Fibroblast of skin of right quadriceps (primary cell): Measurements from ENCODE around the gene KPNB1.

Experiments
- DNase-seq: peaks from one replicate; pipeline ENCODE4 v3.0.0-alpha.2; 2013

KPNB1 gene

GRCh38 chr17:47698749-47699535 is 49.2 kb downstream of the KPNB1 start:
- DNase-seq = peak; percentile 40

DNA sequence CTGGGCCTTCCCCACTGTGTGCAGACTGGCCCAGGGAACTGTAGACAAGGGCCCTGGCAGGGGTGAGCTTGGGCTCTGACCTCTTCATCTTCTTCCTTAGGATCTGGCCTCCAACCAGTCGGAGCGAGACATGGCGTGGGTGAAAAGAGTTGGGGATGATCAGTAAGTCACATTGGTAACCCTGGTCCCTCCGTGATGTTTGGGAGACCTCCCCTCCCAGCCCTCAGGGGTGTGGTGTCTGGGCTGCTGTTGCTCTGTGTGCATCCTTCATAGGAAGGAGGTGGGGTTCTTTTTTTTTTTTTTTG is 49.8 kb downstream of the KPNB1 start:
- no peak for DNase-seq

DNA sequence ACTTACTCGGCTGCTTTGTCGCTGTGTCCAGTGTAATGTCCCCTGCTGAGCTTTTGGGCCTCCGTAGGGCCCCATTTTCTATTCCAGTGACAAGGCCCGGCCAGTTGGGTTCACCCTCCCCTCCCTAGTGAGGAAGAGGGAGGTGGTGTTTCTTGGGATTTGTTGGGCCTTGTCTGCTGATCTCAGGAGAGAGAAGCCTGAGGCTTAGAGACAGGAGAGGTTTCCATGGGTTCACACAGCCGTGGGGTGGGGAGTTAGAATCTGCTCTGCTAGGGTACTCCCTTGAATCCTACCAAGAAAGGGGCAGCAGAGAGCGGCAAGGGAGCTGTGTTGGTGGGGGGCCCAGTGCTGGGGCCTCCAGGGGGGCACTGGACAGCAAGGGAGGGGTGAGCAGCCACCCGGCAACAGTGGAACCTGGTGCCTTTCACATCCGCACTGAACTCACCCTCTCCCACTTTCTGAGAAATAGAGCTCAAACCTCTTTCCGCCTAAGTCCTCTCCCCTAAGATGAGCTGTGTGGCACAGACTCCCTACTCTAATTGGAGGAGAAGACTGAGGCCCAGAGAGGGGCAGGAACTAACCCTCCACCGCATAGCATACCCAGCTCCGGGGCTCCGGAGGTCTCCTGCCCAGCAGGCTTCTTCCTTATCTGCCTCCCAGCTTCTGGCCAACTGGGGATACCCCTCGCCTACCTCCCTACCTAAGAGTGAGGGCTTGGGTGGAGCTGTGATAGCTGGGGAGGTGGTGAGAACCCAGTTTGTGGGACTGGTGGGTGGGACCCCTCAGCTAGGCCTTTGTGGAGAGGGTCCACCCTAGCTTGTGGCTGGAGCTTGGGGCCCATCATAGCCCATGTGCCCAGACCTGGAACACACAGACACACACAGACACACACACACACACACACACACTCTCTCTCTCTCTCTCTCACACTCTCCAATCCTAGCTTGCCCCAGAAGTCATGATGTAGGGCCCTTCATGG is 51.0 kb downstream of the KPNB1 start:
- DNase-seq = no peak

DNA sequence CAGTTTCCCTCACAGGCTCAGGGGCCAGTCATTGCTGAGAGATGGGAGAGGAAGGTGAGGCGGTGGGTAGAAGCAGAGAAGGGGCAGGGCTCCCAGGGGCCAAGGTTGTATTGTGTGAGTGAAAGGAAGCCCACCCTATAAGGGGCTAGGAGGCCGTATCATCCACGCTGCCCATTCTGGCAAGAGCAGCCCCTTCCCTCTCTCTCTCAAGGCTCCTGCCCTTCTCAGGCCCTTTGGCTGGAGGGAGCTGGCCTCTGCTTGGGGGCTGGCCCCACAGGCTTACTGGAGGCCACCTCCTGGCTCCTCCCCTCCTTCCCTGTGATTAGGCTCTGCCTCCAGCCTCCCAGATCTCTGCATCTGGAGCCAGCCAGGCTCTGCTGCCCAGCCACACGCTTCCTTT is 51.9 kb downstream of the KPNB1 start:
- no peak for DNase-seq

DNA sequence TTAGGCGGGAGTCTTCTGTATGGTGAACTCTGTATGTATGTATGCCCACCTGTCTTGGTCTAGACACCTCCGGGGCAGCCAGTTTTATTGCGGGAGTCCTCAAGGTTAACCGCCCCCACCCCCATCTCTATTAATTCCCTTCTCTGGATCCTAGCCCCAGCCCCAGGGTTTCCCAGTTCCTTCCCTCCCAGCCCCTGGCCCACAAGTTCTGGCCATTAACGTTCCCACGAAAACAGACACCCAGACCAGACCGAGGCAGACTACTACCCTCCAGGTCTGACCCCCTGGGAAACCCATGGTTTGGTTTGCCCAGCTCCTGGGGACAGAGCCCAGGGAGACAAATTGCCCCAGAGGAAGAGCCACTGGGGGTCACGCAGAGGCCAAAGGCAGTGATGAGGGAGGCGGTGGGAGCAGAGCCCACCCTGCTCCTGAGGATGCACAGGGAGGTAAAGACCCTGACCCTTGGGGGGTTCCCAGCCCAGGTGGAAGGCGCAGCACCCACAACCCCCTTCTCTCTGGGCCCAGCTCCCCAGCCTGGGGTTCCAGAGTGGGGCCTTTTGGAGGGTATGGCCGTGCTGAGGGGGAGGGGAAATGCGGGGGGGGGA is 52.8 kb downstream of the KPNB1 start:
- DNase-seq = no peak

DNA sequence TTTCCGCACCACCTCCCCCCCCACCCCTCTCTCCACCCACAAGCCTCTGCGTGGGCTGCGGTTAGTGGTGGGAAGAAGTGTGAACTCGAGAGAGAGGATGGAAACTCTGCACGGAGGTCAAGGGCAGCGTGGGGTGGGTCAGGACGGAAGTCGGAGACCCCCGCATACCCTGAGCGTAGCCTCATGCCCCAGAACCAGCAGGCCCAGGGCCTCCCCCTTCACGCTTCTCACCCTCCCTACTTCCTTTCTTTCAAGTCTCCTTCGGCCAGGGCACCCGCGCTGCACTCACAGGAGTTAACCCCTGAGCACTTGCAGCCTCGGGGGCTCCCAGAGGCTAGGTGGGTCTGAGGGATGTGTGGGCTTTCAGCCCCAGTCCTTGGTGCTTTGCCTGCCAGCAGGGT is 53.5 kb downstream of the KPNB1 start:
- no peak for DNase-seq

GRCh38 chr17:47703671-47704070 is 54.0 kb downstream of the KPNB1 start:
- no peak for DNase-seq

DNA sequence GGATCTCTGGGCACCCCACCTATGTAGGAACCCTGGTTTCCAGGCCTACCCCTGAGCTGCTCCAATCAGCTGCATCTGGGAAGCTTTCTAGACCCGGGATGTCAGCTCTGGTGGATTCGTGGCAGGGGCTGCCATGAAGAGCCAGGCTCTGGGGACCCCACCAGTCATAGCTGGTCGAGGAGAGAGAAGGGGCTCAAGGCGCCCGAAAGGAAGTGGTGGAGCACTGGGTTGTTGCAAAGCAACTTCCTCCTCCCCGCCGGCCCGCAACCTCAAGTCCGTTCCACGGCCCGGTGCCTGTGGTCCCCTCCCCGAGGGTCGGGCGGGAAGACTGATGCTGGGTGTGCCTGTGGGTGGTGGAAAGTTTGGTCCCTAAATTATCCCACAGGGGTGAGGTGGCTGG is 54.4 kb downstream of the KPNB1 start:
- DNase-seq = no peak

- DNase-seq = no peak
Measured at GRCh38 chr17:47704736-47705135, 55.0 kb downstream of the KPNB1 start.

- no peak for DNase-seq
Measured at GRCh38 chr17:47705536-47706530, 56.1 kb downstream of the KPNB1 start.

- DNase-seq = no peak
Measured at GRCh38 chr17:47707056-47707804, 57.5 kb downstream of the KPNB1 start.

GRCh38 chr17:47707884-47708283 is 58.2 kb downstream of the KPNB1 start:
- DNase-seq = no peak

DNA sequence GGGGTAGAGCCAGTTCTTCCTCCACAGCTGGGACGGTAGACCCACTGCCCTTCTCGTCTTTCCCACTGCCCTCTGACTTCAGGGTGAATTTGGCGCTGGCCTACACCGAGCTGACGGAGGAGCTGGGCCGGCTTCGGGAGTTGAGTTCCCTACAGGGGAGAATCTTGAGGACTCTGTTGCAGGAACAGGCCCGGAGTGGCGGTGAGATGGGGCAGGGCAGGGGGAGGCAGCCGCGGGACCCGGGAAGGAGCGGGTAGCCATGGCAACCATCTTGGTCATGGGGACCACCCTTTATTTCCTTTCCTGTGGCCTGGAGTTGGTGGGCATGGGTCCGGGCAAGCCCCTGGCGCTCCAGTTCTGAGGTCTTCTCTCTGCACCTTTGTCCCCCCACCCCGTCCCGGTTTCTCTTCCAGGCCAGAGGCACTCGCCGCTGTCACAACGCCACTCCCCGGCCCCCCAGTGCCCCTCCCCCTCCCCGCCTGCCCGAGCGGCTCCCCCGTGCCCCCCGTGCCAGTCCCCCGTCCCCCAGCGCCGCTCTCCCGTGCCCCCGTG is 58.7 kb downstream of the KPNB1 start:
- DNase-seq = no peak

- DNase-seq = no peak
Measured at GRCh38 chr17:47708864-47709541, 59.3 kb downstream of the KPNB1 start.

DNA sequence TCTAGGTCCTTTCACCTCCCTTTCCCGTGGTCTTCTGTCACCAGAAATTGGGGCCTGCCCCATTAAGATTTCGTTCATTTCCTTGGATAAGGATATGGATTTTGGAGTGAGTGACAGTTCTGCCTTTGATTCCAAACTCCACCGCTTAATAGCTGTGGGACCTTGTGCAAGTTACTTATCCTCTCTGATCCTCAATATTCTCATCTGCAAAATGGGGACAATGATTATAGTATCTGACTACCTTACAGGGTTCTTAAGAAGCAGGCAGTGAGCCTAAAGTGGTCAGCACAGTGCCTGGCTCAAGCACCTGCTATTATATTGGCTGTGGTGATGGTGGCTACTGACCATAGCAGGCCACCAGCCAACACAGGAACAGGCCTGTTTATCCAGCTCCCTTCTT is 59.9 kb downstream of the KPNB1 start:
- no peak for DNase-seq

DNA sequence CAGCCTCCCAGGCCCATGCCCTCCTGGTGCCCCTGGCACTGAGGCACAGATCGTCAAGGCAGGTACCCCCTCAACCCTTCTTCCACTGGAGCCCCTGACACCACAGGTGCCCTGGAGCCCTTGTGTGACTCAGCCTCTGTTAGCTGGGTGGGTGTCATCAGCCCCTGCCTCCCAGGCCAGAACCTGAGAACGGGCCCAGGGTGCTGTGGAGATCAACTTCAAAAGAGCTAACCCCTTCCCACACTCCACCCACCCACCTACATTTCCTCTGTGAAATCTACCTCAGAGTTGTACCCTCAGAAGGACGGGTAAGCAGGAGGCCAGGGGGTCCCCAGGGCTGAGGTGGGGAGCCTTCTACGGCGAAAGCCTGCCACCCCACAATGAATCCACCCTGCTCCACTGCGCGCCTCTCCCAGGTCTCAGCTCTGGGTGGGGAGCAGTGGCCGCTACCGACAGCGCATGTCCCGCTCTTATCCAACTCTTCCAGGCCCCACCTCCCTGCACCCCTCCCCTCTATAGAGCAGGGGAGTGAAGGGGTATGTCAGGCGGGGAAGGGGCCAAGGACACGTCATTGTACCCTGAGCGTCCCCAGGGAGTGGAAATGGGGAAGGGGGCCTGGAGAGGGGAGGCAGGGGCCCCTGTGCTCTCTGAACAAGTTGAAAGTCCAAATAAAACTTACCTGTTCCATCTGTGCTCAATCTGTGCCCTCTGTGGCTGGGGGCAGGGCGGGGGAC is 61.8 kb downstream of the KPNB1 start:
- DNase-seq = no peak

DNA sequence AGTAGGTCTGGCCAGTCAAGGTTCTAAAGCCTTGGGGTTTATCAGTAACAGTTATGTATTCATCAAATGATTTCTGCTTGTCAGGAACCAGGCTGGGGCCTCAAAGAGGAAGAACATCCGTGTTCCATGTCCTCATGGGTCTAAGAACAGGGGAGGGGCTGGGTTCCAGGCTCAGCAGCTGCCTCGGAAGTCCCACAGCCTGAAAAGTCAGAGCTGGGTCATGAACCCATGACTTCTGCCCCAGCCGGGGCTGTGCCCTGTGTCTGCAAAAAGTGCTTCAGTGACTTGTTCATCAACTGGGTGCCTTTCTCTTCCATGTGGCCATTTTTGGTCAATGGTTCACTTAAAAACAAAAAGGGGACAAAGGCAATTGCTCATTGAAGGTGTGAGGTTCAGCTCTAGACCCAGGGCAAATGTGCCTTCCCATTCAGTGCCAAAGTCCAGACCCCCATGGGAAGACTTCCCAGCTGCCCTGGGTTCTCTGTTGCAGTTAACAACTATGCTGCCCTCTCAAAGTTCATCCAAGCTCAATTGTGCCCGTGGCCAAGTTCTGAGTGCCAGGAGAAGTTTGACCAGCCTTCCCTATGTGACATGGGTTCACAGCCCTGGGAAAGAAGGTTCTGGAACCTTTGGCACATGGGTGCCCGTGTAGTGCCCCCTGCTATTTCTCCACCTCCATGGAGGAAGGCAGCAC is 62.8 kb downstream of the KPNB1 start:
- no peak for DNase-seq

DNA sequence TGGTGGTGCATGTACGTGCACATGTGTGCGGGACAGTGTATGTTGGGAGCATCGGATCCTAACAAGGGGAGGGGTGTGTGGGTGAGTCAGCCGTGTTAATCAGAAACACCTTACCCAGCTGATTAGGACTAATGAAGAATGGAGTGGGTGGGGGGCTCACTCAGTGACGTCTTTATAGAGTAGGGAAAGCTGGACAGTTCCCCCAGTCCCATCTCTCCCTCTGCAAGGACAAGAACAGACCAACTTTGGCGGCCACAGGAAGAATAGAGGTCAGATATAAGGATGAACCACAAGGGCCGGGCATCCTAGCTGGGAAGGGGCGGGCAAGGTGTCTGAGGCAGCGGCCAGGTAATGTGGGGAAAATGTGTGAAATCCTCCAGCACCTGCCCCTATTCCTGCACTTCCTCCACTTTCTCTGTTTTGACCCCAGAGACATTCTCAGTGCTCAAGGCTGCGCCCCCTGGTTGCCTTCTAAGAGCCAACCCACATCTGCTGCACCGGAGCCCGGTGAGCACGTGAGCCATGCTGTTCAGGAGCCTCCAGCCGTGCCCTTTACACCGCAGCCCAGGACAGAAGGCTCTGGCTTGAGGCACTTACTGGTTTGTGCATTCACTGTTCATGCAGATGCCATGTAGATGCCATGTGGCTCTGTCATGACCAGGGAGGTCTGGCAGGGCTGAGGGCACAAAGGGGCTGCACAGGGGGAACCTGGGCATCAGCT is 64.4 kb downstream of the KPNB1 start:
- DNase-seq = no peak
